Activated CD4-positive, alpha-beta T cell treated with anti-CD3 and anti-CD28 coated beads for 24 hours (primary cell): ENCODE results near the gene RCOR1.
"Not testable (repeated sequence)": the region's sequence is repeated elsewhere in the genome, so short reads cannot be mapped to it uniquely, and the experiment has no call there.

Experiments used
- DNase-seq, 2 donors: peaks; one replicate each; pipeline ENCODE4 v3.0.0-alpha.2; 2020; ENCODE audit warnings: low read depth in 2 of 2

Gene RCOR1

DNA sequence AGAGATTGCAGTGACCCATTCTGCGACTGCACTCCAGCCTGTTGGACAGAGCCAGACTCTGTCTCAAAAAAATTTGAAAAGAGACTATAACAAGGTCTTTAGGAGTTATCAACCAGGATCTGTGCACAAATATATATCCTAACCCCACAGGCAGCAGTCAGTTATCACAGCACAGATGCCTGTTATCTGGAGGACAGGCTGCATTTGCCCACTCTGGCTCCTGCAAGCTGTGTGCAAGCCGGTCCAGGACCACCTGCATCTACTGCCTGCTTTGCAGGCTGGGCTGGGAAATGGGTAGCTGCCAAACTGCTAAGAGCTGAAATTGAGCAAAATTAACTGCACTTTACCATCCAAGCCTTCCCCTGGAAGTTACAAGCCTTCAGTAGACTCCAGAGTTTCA is 21.4 kb upstream of the RCOR1 start:
- no peak for DNase-seq

DNA sequence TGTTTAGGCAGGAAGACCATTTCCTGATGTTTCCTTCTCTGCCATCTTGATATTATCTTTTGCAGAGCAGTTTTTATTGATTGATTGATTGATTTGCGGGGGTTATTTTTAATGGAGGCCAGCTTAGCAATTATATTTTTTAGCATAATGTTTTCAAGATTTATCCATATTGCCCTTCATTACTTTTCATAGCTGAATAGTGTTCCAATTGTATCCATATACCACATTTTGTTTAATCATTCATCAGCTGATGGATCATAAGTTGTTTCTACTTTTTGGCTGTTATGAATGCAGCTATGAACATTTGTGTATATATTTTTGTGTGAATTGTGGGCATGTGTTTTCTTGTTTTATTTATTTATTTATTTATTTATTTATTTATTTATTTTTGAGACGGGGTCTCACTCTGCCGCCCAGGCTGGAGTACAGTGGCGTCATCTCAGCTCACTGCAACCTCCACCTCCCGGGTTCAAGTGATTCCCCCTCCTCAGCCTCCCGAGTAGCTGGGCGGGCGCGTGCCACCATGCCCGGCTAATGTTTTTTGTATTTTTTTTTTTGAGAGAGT is 20.9 kb upstream of the RCOR1 start:
- no peak for DNase-seq

DNA sequence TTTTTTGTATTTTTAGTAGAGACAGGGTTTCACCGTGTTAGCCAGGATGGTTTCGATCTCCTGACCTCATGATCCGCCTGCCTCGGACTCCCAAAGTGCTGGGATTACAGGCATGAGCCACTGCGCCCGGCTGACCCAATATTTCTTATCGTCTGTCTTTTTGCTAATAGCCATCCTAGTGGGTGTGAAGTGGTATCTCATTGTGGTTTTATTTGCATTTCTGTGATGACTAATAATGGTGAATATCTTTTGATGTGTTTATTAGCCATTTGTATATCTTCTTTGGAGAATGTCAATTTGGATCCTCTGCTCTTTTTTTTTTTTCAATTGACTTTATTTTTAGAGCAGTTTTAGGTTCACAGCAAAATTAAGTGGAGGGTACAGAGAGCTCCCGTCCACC is 19.3 kb upstream of the RCOR1 start:
- DNase-seq: not testable (repeated sequence)

DNA sequence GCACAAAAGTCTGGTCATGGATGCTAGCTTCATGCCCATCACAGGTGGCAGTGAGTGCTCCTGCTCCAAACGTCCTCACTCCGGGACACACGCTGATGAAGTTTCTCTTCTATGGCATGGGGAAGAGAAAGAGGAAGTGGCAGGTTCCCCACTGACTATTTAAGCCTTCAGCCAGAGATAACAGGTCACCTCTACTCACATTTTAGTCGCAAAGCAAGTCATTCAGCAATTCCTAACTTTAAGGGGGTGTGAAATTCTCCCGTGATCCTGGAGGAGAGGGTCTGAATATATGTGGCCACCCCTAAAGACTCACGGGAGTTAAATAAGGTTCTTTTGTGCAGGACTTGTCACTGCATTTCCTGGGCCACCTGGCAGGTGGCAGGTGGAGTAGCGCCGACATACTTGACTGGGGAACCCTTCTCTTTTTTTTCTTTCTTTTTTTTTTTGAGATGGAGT is 18.8 kb upstream of the RCOR1 start:
- DNase-seq: no peak

DNA sequence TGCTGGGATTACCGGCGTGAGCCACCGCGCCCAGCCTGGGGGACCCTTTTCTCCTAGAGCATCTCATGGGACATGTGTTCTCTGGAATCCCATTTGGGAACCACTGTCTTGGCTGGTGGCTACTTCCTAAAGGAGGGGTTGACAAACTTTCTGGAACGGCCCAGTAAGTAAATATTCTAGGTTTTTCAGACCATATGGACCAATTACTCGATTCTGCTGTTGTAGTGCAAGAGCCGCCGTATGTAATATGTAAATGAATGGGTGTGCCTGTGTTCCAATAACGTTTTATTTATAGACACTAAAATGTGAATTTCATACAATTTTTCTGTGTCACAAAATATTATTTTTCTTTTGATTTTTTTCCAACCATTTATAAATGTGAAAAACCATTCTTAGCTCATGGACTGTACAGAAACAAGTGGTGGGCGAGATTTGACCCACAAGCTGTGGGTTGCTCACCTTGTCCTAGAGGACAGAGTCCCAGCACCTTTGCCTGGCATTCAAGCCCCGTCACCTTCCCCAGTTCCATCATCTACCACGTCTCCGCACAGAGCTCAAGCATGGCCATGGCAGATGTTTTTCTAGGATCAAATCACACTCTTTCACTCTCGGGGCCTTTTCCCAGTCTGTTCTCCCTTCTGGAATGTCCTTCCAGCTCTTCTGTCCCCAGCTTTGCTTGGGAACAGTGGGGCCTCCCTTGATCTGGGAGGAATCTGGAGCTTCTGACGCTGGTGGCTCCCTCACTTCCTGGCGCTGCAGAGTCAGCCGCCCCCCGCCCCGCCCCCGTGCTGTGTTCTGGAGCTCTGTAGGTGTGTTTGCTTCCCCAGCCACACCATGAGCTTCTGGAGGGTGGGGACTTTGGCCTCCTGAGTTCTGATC is 17.9 kb upstream of the RCOR1 start:
- DNase-seq: no peak

DNA sequence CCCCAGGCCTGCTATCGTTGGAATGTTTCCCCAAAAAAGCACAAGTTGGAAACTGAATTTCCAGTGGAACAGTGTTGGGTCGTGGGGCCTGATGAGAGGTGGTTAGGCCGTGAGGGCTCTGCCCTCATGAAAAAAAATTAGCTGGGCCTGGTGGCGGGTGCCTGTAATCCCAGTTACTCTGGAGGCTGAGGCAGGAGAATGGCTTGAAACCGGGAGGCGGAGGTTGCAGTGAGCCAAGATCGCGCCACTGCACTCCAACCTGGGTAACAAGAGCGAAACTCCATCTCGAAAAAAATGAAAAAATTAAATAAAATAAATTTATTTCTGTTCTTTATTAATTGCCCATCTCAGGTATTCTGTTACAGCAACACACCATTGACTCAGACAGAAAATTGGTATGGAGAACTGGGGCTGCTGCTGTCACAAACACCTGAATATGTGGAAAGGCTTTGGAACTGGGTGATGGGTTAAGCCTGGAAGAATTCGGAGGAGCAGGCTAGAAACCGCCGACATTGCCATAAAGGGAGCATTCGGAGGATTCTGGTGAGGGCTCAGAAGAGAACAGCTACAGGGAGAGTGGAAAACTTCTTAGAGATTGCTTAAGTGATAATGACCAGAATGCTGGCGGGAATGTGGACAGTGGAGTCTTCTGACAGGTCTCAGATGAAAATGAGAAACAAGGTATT is 17.1 kb upstream of the RCOR1 start:
- no peak for DNase-seq

DNA sequence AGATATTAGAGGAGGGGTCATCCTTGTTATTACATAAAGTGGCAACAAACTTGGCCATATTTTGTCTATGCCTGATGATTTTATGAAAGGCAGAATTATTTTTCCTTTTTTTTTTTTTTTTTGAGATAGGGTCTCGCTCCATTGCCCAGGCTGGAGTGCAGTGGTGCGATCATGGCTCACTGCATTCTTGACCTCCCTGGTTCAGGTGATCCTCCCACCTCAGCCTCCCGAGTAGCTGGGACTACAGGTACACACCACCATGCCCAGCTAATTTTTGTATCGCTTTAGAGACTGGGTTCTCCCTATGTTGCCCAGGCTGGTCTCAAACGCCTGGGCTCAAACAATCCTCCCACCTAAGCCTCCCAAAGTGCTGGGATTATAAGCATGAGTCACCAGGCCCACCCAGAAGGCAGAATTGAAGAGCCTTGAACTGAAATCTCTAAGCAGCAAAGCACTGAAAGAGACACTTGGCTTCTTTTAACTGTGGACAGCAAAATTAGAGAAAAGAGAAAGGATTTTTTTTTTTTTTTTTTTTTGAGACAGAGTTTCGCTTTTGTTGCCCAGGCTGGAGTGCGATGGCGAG is 16.5 kb upstream of the RCOR1 start:
- not testable (repeated sequence) for DNase-seq

DNA sequence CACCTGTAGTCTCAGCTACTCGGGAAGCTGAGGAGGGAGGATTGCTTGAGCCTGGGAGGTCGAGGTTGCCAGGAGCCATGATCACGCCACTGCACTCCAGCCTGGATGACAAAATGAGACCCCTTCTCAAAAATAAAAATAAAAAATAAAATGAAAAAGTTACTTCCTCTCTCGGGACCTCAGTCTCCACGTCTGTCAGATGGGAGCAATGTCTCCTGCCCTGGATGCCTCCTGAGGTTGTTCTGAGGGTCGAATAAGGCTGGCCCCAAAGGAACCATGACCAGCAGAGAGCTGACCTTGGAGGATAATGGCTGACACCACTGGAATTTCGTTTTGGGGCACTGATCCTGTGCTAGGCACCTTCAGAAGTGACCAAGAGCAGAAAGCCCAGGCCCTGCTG is 13.6 kb upstream of the RCOR1 start:
- no peak for DNase-seq

DNA sequence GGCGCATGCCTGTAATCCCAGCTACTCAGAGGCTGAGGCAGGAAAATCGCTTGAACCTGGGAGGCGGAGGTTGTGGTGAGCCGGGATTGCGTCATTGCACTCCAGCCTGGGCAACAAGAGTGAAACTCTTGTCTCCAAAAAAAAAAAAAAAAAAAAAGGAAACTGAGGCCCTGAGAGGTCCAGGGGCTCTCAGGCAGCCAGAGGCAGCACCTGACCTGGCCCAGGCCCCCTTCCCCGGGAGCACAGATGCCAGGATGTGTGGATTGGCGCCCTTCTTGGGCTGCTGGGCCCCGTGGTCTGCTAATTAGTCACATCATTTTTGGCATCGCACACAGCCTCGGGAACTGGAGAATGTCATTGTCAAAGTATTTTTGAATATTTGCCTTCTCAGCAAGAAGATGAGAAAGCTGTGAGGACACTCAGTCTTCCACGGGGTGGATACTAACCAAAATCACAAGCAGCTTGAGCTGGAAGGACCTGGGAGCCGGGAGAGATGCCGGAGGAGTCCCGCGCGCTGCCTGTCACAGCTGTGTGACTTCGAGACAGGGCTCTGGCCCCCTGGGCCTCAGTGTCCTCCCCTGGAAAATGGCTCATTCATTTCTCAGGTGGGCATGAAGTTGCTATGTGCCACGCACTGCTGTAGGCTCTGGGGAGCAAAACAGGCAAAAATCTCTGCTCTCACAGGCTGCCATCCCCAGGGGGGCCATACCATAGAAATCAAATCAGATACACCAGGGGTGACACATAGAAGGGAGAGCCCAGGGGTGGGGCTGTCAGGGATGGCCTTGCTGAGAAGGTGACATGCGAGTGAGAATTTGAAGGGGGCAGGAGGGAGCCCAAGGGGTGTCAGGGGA is 12.5 kb upstream of the RCOR1 start:
- DNase-seq: no peak

DNA sequence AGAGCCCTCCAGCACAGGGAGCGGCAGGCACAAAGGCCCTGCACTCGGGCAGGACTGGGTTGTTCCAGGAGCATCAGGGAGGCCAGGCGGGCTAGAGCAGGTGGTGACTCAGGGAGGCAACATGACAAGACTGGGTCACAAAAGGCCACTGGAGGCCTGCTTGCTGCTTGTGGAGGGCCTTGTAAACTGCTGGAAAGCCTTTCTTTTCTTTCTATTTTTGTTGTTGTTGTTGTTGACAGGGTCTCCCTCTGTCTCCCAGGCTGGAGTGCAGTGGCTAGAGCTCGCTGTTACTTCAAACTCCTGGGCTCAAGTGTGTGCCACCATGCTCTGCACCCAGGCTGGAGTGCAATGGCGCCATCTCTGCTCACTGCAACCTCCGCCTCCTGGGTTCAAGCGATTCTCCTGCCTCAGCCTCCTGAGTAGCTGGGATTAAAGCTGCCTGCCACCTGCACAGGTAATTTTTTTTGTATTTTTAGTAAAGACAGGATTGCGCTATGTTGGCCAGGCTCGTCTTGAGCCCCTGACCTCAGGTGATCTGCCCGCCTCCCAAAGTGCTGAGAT is 11.8 kb upstream of the RCOR1 start:
- no peak for DNase-seq

DNA sequence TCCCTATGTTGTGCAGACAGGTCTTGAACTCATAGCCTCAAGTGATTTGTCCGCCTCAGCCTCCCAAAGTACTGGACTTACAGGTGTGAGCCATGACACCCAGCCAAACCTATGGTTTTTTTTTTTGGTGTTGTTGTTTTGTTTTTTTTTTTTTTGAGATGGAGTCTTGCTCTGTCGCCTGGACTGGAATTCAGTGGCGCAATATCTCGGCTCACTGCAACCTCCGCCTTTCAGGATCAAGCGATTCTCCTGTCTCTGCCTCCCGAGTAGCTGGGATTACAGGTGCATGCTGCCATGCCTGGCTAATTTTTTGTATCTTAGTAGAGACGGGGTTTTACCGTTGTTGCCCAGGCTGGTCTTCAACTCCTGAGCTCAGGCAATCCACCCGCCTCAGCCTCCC is 11.3 kb upstream of the RCOR1 start:
- no peak for DNase-seq

DNA sequence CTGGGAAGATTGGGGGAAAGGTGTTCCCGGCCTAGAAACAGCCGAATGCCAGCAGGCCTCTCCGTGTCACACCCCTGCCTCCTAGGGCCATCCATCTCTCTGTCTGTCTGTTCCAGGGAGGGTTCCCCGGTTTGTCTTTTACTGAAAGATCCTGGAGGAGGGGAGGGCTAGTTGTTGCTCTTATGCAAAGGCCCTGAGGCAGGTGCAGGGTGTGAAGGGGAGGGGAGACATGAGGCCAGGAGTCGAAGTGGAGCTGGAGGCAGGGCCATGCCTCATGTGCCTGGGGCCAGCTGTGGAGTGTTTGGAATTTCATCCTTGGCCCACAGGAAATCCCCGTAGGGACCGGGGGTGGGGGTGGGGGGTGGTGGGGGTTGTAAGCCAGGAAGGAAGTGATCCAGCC is 8.7 kb upstream of the RCOR1 start:
- no peak for DNase-seq

DNA sequence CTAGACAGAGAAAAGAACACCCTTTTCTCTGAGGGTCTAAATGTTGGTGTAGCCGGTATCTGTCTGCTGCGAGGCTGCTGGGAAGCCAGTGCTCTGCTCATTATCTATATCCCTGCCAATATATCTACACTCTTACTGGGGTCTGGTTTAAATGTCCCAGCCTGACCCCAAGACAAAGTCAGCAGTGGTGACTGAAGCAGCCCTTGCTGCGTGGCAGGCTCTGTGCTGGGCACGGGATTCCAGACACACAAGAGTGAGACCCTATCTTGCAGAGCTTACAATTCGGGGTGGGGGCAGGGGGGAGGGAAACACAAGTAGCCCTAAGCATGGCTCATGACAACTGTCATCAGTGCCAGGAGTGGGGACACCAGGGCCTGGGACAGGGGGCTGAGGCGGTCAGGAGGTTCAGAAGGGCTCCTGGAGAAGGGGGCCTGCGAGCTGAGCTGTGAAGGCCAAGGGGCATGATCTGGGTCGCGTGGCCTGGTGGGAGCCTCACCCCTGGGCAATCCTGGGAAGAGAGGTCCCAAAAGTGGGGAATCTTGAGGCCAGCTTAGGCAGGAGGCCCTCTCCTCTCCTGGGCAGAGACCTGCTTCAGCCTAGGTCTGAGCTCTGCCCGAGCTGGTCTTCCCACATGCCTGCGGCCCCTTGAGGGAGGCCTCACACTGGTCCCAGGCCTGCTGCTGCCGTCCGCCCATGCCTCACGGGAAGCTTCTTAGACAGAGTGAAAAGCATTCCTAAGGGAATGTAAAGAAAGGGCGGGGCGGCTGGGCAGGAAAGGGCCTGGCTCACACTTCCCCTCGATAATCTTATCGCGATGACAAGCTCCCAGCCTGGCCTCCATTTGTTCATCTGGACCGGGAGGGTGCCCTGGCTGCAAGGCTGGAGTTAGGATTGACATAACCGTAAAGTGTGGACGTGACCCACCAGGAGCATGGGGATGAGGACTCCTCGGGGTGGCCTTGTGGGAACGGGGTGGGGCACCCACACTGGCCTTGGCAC is 7.3 kb upstream of the RCOR1 start:
- no peak for DNase-seq

DNA sequence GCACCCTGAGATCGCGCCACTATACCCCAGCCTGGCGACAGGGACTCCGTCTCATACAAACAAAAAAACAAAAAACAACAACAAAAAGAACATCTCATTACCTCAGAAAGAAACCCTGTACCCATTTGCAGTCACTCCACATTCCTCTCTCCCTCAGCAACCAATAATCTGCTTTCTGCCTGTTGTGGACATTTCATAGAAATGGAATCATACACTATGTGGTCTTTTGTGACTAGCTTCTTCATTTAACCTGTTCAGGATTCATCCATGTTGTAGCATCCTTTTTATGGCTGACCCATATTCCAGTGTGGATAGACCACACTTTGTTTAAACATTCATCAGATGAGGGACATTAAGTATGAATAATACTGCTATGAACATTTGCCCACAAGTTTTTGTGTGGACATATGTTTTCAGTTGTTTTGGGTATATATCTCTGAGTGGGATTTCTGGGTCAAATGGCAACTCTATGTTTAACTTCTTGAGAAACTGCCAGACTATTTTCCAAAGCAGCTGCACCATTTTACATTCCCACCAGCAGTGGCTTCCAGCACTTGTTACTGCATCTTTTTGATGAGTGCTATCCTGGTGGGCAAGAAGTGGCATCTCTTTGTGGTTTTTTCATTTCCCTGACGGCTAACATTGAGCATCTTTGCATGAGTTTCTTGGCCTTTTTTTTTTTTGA is 5.9 kb upstream of the RCOR1 start:
- DNase-seq: no peak

DNA sequence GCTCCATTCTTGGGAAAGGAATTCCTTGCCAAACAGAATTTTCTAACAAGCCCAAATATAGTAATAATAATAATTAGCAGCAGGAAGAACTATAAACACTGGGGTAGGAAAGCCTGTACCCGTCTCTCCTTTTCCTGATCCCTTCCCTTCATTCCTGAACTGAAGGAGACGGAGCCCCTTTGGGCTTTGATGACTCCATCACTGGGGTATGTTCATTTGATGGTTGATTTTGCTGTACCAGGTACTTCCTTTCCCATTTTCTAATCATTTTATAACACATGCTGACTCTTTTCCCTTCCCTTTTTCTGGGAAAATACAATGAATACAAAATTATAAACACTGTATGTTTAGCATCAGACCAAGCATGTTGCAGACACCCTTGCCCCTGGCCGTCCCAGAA is 3.6 kb upstream of the RCOR1 start:
- no peak for DNase-seq

DNA sequence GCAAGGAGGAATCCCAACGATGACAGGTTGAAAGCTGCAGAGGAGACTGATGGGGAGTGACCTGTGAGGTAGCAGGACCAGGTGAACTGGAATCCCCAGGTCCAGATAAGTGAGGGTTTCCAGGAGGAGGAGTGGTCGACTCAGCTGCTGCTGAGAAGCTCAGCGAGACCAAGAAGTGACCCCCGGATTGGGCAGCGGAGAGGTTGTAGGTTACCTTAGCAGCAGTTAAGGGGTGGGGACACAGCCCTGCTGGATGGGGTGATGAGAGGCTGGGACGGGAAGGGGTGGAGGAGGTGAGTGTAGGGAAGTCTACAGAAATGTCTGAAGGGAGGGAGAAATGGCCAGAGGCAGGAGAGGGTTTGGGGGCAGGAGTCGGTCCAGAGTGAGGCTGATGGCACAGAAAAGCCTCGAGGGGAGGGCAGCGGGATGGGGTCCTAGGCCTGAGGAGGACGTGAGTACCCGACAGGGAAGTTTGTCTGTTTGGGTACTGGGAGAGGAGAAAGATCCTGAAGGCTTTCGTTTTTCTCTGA is 2.6 kb upstream of the RCOR1 start:
- no peak for DNase-seq

DNA sequence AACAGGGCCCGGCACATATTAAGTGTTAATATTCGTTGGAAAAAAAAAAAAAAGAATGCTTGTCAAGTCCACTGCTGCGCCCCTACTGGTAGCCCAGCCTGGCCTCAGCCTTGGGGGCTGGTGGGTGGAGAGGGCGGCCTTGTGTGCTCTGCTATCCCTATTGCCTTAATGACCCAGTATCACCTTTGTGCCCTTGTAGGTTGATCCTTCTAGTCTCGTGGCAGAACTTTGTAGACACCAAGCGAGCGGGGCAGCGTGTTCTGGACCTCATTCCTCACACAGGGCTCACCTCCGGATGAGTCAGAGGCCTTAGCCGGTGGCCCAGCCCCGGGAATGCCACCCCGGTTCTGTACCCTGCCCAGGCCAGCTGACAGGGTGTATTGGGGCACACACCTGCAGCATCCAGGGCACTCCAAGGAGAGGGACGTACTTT is 1.8 kb upstream of the RCOR1 start:
- no peak for DNase-seq

DNA sequence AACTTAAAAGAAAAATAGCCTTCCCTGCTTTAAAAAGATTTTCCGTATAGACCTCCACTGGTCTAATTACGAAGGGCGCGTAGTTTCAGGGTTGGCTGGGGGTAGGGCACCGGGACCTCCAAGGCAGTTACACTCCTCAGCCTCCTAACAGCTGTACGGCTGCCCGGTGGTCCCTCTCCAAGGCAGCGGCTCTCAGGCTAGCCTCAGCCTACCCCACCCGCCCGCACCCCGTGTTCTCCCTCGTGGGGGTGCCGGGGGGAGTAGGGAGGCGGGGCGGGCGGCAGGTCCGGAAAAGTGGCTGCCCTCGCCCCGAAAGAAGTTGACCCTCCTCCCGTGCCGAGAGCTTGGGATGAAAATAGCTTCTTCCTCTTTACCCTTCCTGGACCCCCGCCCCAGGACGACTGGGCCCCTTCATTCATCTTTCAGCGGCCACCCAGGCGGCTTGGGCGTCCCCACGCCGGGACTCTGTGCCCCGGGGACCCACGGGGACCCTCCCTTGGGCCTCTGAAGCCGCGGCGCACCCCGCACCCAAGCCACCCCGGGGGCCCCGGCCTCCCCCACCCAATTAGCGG is 991 bp upstream of the RCOR1 start:
- no peak for DNase-seq

DNA sequence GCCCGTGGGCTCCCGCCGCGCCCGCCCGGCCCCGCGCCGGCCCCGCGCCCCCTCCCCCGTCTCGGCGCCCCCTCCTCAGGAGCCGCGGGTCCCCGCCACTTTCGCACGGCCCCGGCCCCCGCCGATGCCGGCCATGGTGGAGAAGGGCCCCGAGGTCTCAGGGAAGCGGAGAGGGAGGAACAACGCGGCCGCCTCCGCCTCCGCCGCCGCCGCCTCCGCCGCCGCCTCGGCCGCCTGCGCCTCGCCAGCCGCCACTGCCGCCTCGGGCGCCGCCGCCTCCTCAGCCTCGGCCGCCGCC is 263 bp downstream of the RCOR1 start:
- DNase-seq: no peak
